IMR-90 (cell line): Measurements from ENCODE around the gene DVL3. TPM values are rescaled to one million over a fixed set of nuclear protein-coding genes. Genes with fewer than 3 reads are reported as not detected.

Source experiments
- ATAC-seq: fragments of 200-7000 bp; cut with Tn5 transposase; 2 replicates; pipeline ENCODE4 v1.9.1; 2020; ENCODE audit warnings: low read depth, mild to moderate bottlenecking, moderate library complexity
- BruUV-seq: library from RNA; stranded (reverse); fragments of 400-500 nt; replicated peaks from 2 replicates; lab custom pipeline; 2021; lab: Mats Ljungman, UMichigan
- CTCF ChIA-PET: fragments of 300-600 bp; formaldehyde crosslinking; extraction: SDS; loops from one replicate; lab custom pipeline; 2021; ENCODE audit warnings: antibody characterized with exemption; lab: Yijun Ruan, JAX
- POLR2A ChIA-PET: fragments of 300-600 bp; sonication (Branson Sonifier 250); formaldehyde crosslinking; loops from one replicate; lab custom pipeline; 2022; ENCODE audit warnings: antibody characterized with exemption; ENCODE audit not compliant: unreplicated experiment; lab: Charles Lee
- DNase-seq: peaks from one replicate; pipeline ENCODE4 v3.0.0; 2013
- H2AFZ ChIP-seq: replicated peaks from 2 replicates; pipeline ENCODE3; 2013; ENCODE audit warnings: low read length, mild to moderate bottlenecking; ENCODE audit not compliant: poor library complexity
- H2AK5ac ChIP-seq: 2 replicates; pipeline ENCODE4 v1.6.1; 2013; ENCODE audit warnings: low read depth, low read length, inconsistent platforms
- H2AK9ac ChIP-seq: replicated peaks from 2 replicates; pipeline ENCODE3; 2013; ENCODE audit warnings: mild to moderate bottlenecking, low read depth, low read length, moderate library complexity; ENCODE audit not compliant: poor library complexity
- H2BK120ac ChIP-seq: 2 replicates; pipeline ENCODE4 v1.6.1; 2013; ENCODE audit warnings: low read depth, low read length, inconsistent platforms
- H2BK15ac ChIP-seq: 3 replicates; pipeline ENCODE4 v1.6.1; 2013; ENCODE audit warnings: low read depth, low read length, inconsistent platforms
- H2BK20ac ChIP-seq: 2 replicates; pipeline ENCODE4 v1.6.1; 2013; ENCODE audit warnings: low read depth, mild to moderate bottlenecking, inconsistent platforms, low read length, moderate library complexity
- H2BK5ac ChIP-seq: 2 replicates; pipeline ENCODE4 v1.6.1; 2013; ENCODE audit warnings: mild to moderate bottlenecking, low read depth, low read length, inconsistent platforms; ENCODE audit not compliant: poor library complexity, severe bottlenecking
- H3K14ac ChIP-seq: replicated peaks from 2 replicates; pipeline ENCODE4 v1.6.1; 2013; ENCODE audit warnings: low read depth, low read length, inconsistent platforms
- H3K18ac ChIP-seq: 2 replicates; pipeline ENCODE4 v1.6.1; 2013; ENCODE audit warnings: low read depth, low read length, control low read depth
- H3K23ac ChIP-seq: 2 replicates; pipeline ENCODE4 v1.6.1; 2013; ENCODE audit warnings: low read depth, low read length, inconsistent platforms
- H3K27ac ChIP-seq: 2 replicates; pipeline ENCODE4 v1.5.1; 2013; ENCODE audit warnings: mild to moderate bottlenecking, control low read depth, low read length; ENCODE audit not compliant: insufficient read depth
- H3K27me3 ChIP-seq: 2 replicates; pipeline ENCODE4 v1.6.1; 2013; ENCODE audit warnings: low read length; ENCODE audit not compliant: control insufficient read depth, insufficient read depth
- H3K36me3 ChIP-seq: 2 replicates; pipeline ENCODE4 v1.6.1; 2013; ENCODE audit warnings: low read length, mixed read lengths; ENCODE audit not compliant: control insufficient read depth, insufficient read depth
- H3K4ac ChIP-seq: 2 replicates; pipeline ENCODE4 v1.6.1; 2013; ENCODE audit warnings: low read depth, low read length, inconsistent platforms
- H3K4me1 ChIP-seq: 2 replicates; pipeline ENCODE4 v1.6.1; 2013; ENCODE audit warnings: low read length, mixed read lengths; ENCODE audit not compliant: control insufficient read depth, insufficient read depth
- H3K4me2 ChIP-seq: 2 replicates; pipeline ENCODE4 v1.6.1; 2013; ENCODE audit warnings: low read depth, mild to moderate bottlenecking, control low read depth, low read length, moderate library complexity
- H3K4me3 ChIP-seq: 2 replicates; pipeline ENCODE4 v1.5.1; 2013; ENCODE audit warnings: low read depth, mild to moderate bottlenecking, control low read depth, low read length, moderate library complexity; ENCODE audit not compliant: insufficient read depth
- H3K56ac ChIP-seq: 2 replicates; pipeline ENCODE4 v1.6.1; 2013; ENCODE audit warnings: low read length, inconsistent platforms; ENCODE audit not compliant: insufficient read depth; ENCODE audit errors: extremely low read depth
- H3K79me1 ChIP-seq, 2 experiments: 2 replicates each; pipeline ENCODE4 v1.6.1; 2013; ENCODE audit warnings: low read length in 2 of 2, inconsistent platforms in 1 of 2, low read depth in 1 of 2
- H3K9ac ChIP-seq: 2 replicates; pipeline ENCODE4 v1.6.1; 2013; ENCODE audit warnings: low read depth, low read length, control low read depth
- H3K9me1 ChIP-seq: 2 replicates; pipeline ENCODE4 v1.6.1; 2013; ENCODE audit warnings: low read length, inconsistent platforms; ENCODE audit not compliant: insufficient read depth
- H3K9me3 ChIP-seq: 2 replicates; pipeline ENCODE4 v1.6.1; 2013; ENCODE audit warnings: low read length; ENCODE audit not compliant: control insufficient read depth, insufficient read depth
- H4K20me1 ChIP-seq: 2 replicates; pipeline ENCODE4 v1.6.1; 2013; ENCODE audit warnings: low read length, inconsistent platforms; ENCODE audit not compliant: insufficient read depth
- H4K5ac ChIP-seq: 2 replicates; pipeline ENCODE4 v1.6.1; 2013; ENCODE audit warnings: mild to moderate bottlenecking, low read depth, low read length, control low read depth
- H4K8ac ChIP-seq, 2 experiments: 2 replicates each; pipeline ENCODE4 v1.6.1; 2013; ENCODE audit warnings: low read depth in 2 of 2, low read length in 2 of 2, control low read depth in 1 of 2, inconsistent platforms in 1 of 2
- H4K91ac ChIP-seq: 2 replicates; pipeline ENCODE4 v1.6.1; 2013; ENCODE audit warnings: low read depth, low read length, inconsistent platforms; ENCODE audit not compliant: insufficient read depth
- BHLHE40 ChIP-seq: fragments of 150-350 bp; IDR thresholded peaks from 2 replicates; pipeline ENCODE4 v1.6.1; 2016; ENCODE audit warnings: mild to moderate bottlenecking, low read depth, low read length
- CHD1 ChIP-seq: IDR thresholded peaks from 2 replicates; pipeline ENCODE4 v1.6.1; 2012; ENCODE audit warnings: low read depth, low read length, improper control_type of control experiment
- FOS ChIP-seq: fragments of 150-350 bp; IDR thresholded peaks from 2 replicates; pipeline ENCODE4 v1.6.1; 2016; ENCODE audit warnings: low read depth, low read length
- MAFK ChIP-seq: IDR thresholded peaks from 2 replicates; pipeline ENCODE4 v1.6.1; 2012; ENCODE audit warnings: low read depth, low read length, improper control_type of control experiment
- MAZ ChIP-seq: IDR thresholded peaks from 2 replicates; pipeline ENCODE4 v1.6.1; 2012; ENCODE audit warnings: low read depth, mild to moderate bottlenecking, low read length, improper control_type of control experiment, moderate library complexity, borderline replicate concordance
- MXI1 ChIP-seq: IDR thresholded peaks from 2 replicates; pipeline ENCODE4 v1.6.1; 2012; ENCODE audit warnings: low read depth, mild to moderate bottlenecking, low read length, moderate library complexity, borderline replicate concordance
- NFE2L2 ChIP-seq: fragments of 150-350 bp; IDR thresholded peaks from 2 replicates; pipeline ENCODE4 v1.6.1; 2016; ENCODE audit warnings: low read depth, mild to moderate bottlenecking, low read length
- POLR2A ChIP-seq: IDR thresholded peaks from 2 replicates; pipeline ENCODE4 v1.6.1; 2012; ENCODE audit warnings: mild to moderate bottlenecking, low read depth, low read length
- RAD21 ChIP-seq: IDR thresholded peaks from 2 replicates; pipeline ENCODE4 v1.6.1; 2012; ENCODE audit warnings: low read length, improper control_type of control experiment
- RCOR1 ChIP-seq: IDR thresholded peaks from 2 replicates; pipeline ENCODE4 v1.6.1; 2012; ENCODE audit warnings: mild to moderate bottlenecking, low read length, improper control_type of control experiment; ENCODE audit not compliant: insufficient replicate concordance
- RFX5 ChIP-seq: IDR thresholded peaks from 2 replicates; pipeline ENCODE4 v1.8.0; 2012; ENCODE audit warnings: low read depth, mild to moderate bottlenecking, low read length, moderate library complexity
- WGBS, 2 experiments: methylation state at CpG; one replicate each; pipeline versions ENCODE4 v1.1.5 to v1.1.7; 2013; ENCODE audit warnings: missing lambda C conversion rate in 2 of 2; ENCODE audit not compliant: insufficient read length in 1 of 2; ENCODE audit errors: extremely low coverage in 2 of 2; 5-methylcytosine and 5-hydroxymethylcytosine counted together
- dilution Hi-C: fragments of 300-500 bp; cut with HindIII; formaldehyde crosslinking; loops from one replicate; pipeline ENCODE4 v1.14.3; 2018; ENCODE audit warnings: low sequenced_read_pairs; ENCODE audit not compliant: unreplicated experiment
- in situ Hi-C: fragments of 300-500 bp; cut with MboI; formaldehyde crosslinking; loops from 3 replicates; pipeline ENCODE4 v1.14.3; 2019; ENCODE audit warnings: low sequenced_read_pairs, inconsistent platforms, mixed read lengths
- intact Hi-C: fragments of 100-400 bp; cut with micrococcal nuclease; formaldehyde crosslinking; loops from 2 replicates; pipeline ENCODE4 v1.10.0; 2022
- polyA plus RNA-seq, 3 experiments: library from polyadenylated mRNA; depleted of rRNA; stranded (reverse); fragments of >200 nt; gene quantifications; 2 replicates each; pipeline ENCODE4 v1.2.3, GENCODE V29; 2012; ENCODE audit warnings: low replicate concordance in 1 of 3
- total RNA-seq: library from RNA; depleted of rRNA; stranded (reverse); fragments of >200 nt; gene quantifications from 2 replicates; pipeline ENCODE4 v1.2.3, GENCODE V29; 2012
- TF ChIP-seq, protein P1 (sequence below): conservative IDR thresholded peaks from 2 replicates; pipeline ENCODE4 v1.5.1; 2012; ENCODE audit warnings: mild to moderate bottlenecking, low read depth, low read length, improper control_type of control experiment
- TF ChIP-seq, protein P2 (sequence below): fragments of 150-350 bp; IDR thresholded peaks from 2 replicates; pipeline ENCODE4 v1.6.1; 2017; ENCODE audit warnings: mild to moderate bottlenecking, antibody characterized with exemption, low read length, low read depth
- TF ChIP-seq, protein P3 (sequence below): fragments of 150-350 bp; IDR thresholded peaks from 2 replicates; pipeline ENCODE4 v1.6.1; 2016; ENCODE audit warnings: low read depth, mild to moderate bottlenecking, low read length, moderate library complexity, borderline replicate concordance

DVL3 gene
- total and polyA plus RNA-seq, 2 of the 4 experiments (the other 2 are of a cell fraction), result 23.3 to 40.4 TPM

DNA sequence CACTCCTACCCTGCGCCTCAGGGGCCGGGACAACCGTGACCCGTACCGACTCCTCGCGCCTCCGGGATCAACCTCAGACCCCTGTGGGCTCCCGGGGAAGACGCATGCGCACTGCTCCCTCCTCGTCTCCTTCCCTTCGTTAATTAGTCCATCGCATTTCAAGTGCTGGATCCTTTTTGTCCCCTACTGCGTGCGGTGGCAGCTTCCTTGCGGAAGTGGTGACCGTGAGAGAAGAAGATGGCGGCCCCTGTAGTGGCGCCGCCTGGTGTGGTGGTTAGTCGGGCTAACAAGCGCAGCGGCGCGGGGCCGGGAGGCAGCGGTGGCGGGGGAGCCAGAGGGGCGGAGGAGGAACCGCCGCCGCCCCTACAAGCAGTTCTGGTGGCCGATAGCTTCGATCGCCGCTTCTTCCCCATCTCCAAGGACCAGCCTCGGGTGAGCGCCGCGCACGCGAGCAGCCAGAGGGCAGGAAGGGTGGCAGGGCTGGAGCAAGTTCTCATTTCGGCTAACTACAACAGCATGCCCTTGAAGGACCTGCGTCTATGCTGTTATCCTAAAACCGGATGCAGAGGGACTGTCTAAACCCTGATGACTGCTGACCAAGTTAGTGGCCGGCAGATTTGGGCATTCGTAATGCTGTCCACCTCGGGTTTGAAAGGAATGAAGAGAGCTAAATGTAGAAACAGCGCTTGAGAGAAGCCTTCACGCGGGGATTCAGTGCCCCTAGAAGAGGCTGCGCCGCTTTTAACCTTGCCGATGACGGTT is 19.8 kb upstream of the DVL3 start, which contains the start of gene EIF2B5:
EIF2B5 (plus strand) TSS at position 210 of the 762 bp plus-strand sequence; CDS start at position 238, 28 bp downstream.
- H4K91ac ChIP-seq, result peak within 1 kb of the TSS; percentile 83
- peak within 1 kb of the TSS; percentile 61 for H2AK5ac ChIP-seq
- H3K9me1 ChIP-seq, result peaks cover 7% of the 10 kb centered on the region
- H3K4me2 ChIP-seq, result peak within 1 kb of the TSS; percentile 77
- H2BK5ac ChIP-seq, result peak within 1 kb of the TSS; percentile 88
- H3K18ac ChIP-seq, result peak within 1 kb of the TSS; percentile 76
- H3K4me1 ChIP-seq, result no peaks in the 10 kb centered on the region; the same call in 1 of the 2 replicates
- H2BK15ac ChIP-seq, result peak within 1 kb of the TSS; percentile 84; the same call in 1 of the 3 replicates
- peak within 1 kb of the TSS; percentile 87 for H3K27ac ChIP-seq
- peak within 1 kb of the TSS; percentile 95 for H3K9ac ChIP-seq
- POLR2A ChIA-PET, result no interaction called here
- dilution Hi-C loops (no loop called here), in situ Hi-C loops (no loop called here), intact Hi-C loops (loop anchor here (2.0 kb wide), 1 partner anchor 113 kb away; the partner anchor contains the start of genes ALG3 and EEF1AKMT4)
- DNase-seq (peak; percentile 91), ATAC-seq (peak; percentile 87)
- H3K9me3 ChIP-seq, result no peaks in the 10 kb centered on the region
- H2AK9ac ChIP-seq, result peak within 1 kb of the TSS; percentile 95
- H3K36me3 ChIP-seq, result peaks cover 6% of the 10 kb centered on the region
- H4K20me1 ChIP-seq, result no peaks in the 10 kb centered on the region; the same call in 1 of the 2 replicates
- no peaks in the 10 kb centered on the region for H3K27me3 ChIP-seq
- peak within 1 kb of the TSS; percentile 91 for H3K23ac ChIP-seq
- H2AFZ ChIP-seq, result peak within 1 kb of the TSS; percentile 98
- peak within 1 kb of the TSS; percentile 57 to 98 for H4K8ac ChIP-seq
- peak within 1 kb of the TSS; percentile 97 for H3K14ac ChIP-seq
- 0% methylated on average over 26 of the region's 56 CpGs; no CpG with 5 or more reads in 1 of the 2 experiments for WGBS, 2 experiments
- BruUV-seq, result no TSS peak
- peak within 1 kb of the TSS; percentile 36; the same call in 1 of the 2 replicates for H2BK20ac ChIP-seq
- CTCF ChIA-PET, result no interaction called here
- H4K5ac ChIP-seq, result peak within 1 kb of the TSS; percentile 78
- H2BK120ac ChIP-seq, result peak within 1 kb of the TSS; percentile 69
- H3K79me1 ChIP-seq, result peaks cover 8 to 41% of the 10 kb centered on the region in 2 experiments
- H3K4me3 ChIP-seq, result peak within 1 kb of the TSS; percentile 91
- H3K4ac ChIP-seq, result peak within 1 kb of the TSS; percentile 95
- peak within 1 kb of the TSS; percentile 89 for H3K56ac ChIP-seq
- TF ChIP-seq CHD1 (peak; percentile 75; the same call in 1 of the 2 replicates), RAD21 (peak; percentile 33), NFE2L2 (no peak), MAZ (no peak), MXI1 (peak; percentile 73), MAFK (no peak), FOS (no peak), BHLHE40 (0 out of 2 replicates have a peak, but pooled peaks have one; percentile 3), RCOR1 (no peak), POLR2A (peak; percentile 71), RFX5 (no peak)
- TF ChIP-seq, protein P1, sequence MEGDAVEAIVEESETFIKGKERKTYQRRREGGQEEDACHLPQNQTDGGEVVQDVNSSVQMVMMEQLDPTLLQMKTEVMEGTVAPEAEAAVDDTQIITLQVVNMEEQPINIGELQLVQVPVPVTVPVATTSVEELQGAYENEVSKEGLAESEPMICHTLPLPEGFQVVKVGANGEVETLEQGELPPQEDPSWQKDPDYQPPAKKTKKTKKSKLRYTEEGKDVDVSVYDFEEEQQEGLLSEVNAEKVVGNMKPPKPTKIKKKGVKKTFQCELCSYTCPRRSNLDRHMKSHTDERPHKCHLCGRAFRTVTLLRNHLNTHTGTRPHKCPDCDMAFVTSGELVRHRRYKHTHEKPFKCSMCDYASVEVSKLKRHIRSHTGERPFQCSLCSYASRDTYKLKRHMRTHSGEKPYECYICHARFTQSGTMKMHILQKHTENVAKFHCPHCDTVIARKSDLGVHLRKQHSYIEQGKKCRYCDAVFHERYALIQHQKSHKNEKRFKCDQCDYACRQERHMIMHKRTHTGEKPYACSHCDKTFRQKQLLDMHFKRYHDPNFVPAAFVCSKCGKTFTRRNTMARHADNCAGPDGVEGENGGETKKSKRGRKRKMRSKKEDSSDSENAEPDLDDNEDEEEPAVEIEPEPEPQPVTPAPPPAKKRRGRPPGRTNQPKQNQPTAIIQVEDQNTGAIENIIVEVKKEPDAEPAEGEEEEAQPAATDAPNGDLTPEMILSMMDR, result peak; percentile 47
- TF ChIP-seq, protein P2, sequence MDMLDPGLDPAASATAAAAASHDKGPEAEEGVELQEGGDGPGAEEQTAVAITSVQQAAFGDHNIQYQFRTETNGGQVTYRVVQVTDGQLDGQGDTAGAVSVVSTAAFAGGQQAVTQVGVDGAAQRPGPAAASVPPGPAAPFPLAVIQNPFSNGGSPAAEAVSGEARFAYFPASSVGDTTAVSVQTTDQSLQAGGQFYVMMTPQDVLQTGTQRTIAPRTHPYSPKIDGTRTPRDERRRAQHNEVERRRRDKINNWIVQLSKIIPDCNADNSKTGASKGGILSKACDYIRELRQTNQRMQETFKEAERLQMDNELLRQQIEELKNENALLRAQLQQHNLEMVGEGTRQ, result no peak
- TF ChIP-seq, protein P3, sequence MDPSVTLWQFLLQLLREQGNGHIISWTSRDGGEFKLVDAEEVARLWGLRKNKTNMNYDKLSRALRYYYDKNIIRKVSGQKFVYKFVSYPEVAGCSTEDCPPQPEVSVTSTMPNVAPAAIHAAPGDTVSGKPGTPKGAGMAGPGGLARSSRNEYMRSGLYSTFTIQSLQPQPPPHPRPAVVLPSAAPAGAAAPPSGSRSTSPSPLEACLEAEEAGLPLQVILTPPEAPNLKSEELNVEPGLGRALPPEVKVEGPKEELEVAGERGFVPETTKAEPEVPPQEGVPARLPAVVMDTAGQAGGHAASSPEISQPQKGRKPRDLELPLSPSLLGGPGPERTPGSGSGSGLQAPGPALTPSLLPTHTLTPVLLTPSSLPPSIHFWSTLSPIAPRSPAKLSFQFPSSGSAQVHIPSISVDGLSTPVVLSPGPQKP, result no peak
